Liver (tissue), 9 donors: ENCODE results near the gene EML6. TPM values are rescaled to one million over a fixed set of nuclear protein-coding genes. Genes with fewer than 3 reads are reported as not detected.

Experiments
- DNase-seq: peaks from one replicate; pipeline ENCODE4 v3.0.0-alpha.2; 2017; ENCODE audit warnings: low spot score
- H3K27ac ChIP-seq, 2 donors: one replicate each; pipeline ENCODE4 v1.7.0; 2013; ENCODE audit warnings: inconsistent platforms in 2 of 2, low read length in 2 of 2, control low read depth in 1 of 2, low read depth in 1 of 2, mild to moderate bottlenecking in 1 of 2
- H3K27me3 ChIP-seq, 4 donors: one replicate each; pipeline versions ENCODE4 v1.6.1 to v1.7.0; 2013; ENCODE audit warnings: low read length in 3 of 4, inconsistent platforms in 1 of 4, mild to moderate bottlenecking in 1 of 4, moderate library complexity in 1 of 4; ENCODE audit not compliant: control insufficient read depth in 4 of 4, insufficient read depth in 4 of 4
- H3K36me3 ChIP-seq, 4 donors: one replicate each; pipeline versions ENCODE4 v1.6.1 to v1.7.0; 2013; ENCODE audit warnings: low read length in 3 of 4, mild to moderate bottlenecking in 3 of 4, low read depth in 1 of 4, moderate library complexity in 1 of 4; ENCODE audit not compliant: control insufficient read depth in 4 of 4, insufficient read depth in 3 of 4
- H3K4me1 ChIP-seq, 4 donors: one replicate each; pipeline versions ENCODE4 v1.6.1 to v1.7.0; 2013; ENCODE audit warnings: low read length in 3 of 4, mild to moderate bottlenecking in 3 of 4, moderate library complexity in 1 of 4; ENCODE audit not compliant: control insufficient read depth in 4 of 4, insufficient read depth in 4 of 4
- H3K4me3 ChIP-seq, 3 donors: one replicate each; pipeline versions ENCODE4 v1.6.1 to v1.7.0; 2013; ENCODE audit warnings: low read length in 3 of 3, control low read depth in 1 of 3, low read depth in 1 of 3, mild to moderate bottlenecking in 1 of 3
- H3K9ac ChIP-seq, 2 donors: one replicate each; pipeline ENCODE4 v1.7.0; 2013; ENCODE audit warnings: low read length in 2 of 2, mild to moderate bottlenecking in 2 of 2, moderate library complexity in 2 of 2, control low read depth in 1 of 2, low read depth in 1 of 2
- H3K9me3 ChIP-seq, 4 donors: one replicate each; pipeline versions ENCODE4 v1.6.1 to v1.7.0; 2013; ENCODE audit warnings: low read length in 3 of 4; ENCODE audit not compliant: control insufficient read depth in 4 of 4
- EGR1 ChIP-seq, 2 donors: IDR thresholded peaks; 2 replicates each; pipeline ENCODE4 v1.6.1; 2016 to 2018; ENCODE audit warnings: antibody characterized with exemption in 2 of 2, low read depth in 2 of 2
- FOXA1 ChIP-seq: IDR thresholded peaks from 2 replicates; pipeline ENCODE4 v1.6.1; 2016; ENCODE audit warnings: antibody characterized with exemption
- FOXA2 ChIP-seq: IDR thresholded peaks from 2 replicates; pipeline ENCODE4 v1.6.1; 2016; ENCODE audit warnings: antibody characterized with exemption
- GABPA ChIP-seq, 2 donors: IDR thresholded peaks in 1 of 2; conservative IDR thresholded peaks in 1 of 2; 2 replicates each; pipeline ENCODE4 v1.6.1; 2016; ENCODE audit warnings: antibody characterized with exemption in 2 of 2, mild to moderate bottlenecking in 1 of 2, moderate library complexity in 1 of 2
- HNF4A ChIP-seq, 2 donors: conservative IDR thresholded peaks; 2 replicates each; pipeline ENCODE4 v1.6.1; 2016; ENCODE audit warnings: antibody characterized with exemption in 2 of 2, mild to moderate bottlenecking in 2 of 2
- HNF4G ChIP-seq: IDR thresholded peaks from 2 replicates; pipeline ENCODE4 v1.6.1; 2016; ENCODE audit warnings: antibody characterized with exemption
- JUND ChIP-seq, 2 donors: IDR thresholded peaks; 2 replicates each; pipeline ENCODE4 v1.6.1; 2016; ENCODE audit warnings: antibody characterized with exemption in 2 of 2
- NR2F2 ChIP-seq: IDR thresholded peaks from 2 replicates; pipeline ENCODE4 v1.6.1; 2016; ENCODE audit warnings: antibody characterized with exemption
- RAD21 ChIP-seq, 2 donors: IDR thresholded peaks; 2 replicates each; pipeline ENCODE4 v1.6.1; 2016; ENCODE audit warnings: antibody characterized with exemption in 2 of 2, mild to moderate bottlenecking in 2 of 2
- RXRA ChIP-seq, 2 donors: IDR thresholded peaks; 2 replicates each; pipeline ENCODE4 v1.6.1; 2017 to 2018; ENCODE audit warnings: antibody characterized with exemption in 2 of 2, mild to moderate bottlenecking in 1 of 2
- SP1 ChIP-seq: IDR thresholded peaks from 2 replicates; pipeline ENCODE4 v1.6.1; 2018; ENCODE audit warnings: antibody characterized with exemption, mild to moderate bottlenecking
- TAF1 ChIP-seq: conservative IDR thresholded peaks from 2 replicates; pipeline ENCODE4 v1.6.1; 2016; ENCODE audit warnings: antibody characterized with exemption, mild to moderate bottlenecking
- YY1 ChIP-seq: IDR thresholded peaks from 2 replicates; pipeline ENCODE4 v1.6.1; 2016; ENCODE audit warnings: antibody characterized with exemption, mild to moderate bottlenecking
- WGBS: extraction: QIAGEN DNeasy Blood & Tissue Kit; methylation state at CpG from one replicate; pipeline ENCODE4 v1.1.7; 2013; 5-methylcytosine and 5-hydroxymethylcytosine counted together
- polyA plus RNA-seq, 2 donors: library from polyadenylated mRNA; stranded (reverse) in 1 of 2; unstranded in 1 of 2; fragments of 200-250 nt in 1 of 2; fragments of >200 nt in 1 of 2; fragmentation: Nextera tagmentation in 1 of 2; extraction: Ambion mirVana in 1 of 2; gene quantifications; one replicate each; pipeline versions ENCODE4 v1.2.1 to v1.2.3, GENCODE V29; 2013 to 2015
- total RNA-seq, 2 donors: library from RNA; depleted of rRNA; stranded (reverse); fragments of >200 nt; gene quantifications; one replicate each; pipeline ENCODE4 v1.2.3, GENCODE V29; 2014
- TF ChIP-seq, protein P1 (sequence below): IDR thresholded peaks from 2 replicates; pipeline ENCODE4 v1.6.1; 2016; ENCODE audit warnings: antibody characterized with exemption
- TF ChIP-seq, protein P2 (sequence below): IDR thresholded peaks from 2 replicates; pipeline ENCODE4 v1.6.1; 2016; ENCODE audit warnings: antibody characterized with exemption
- TF ChIP-seq, protein P3 (sequence below): IDR thresholded peaks from 2 replicates; pipeline ENCODE4 v1.6.1; 2016; ENCODE audit warnings: antibody characterized with exemption
- TF ChIP-seq, protein P4 (sequence below): IDR thresholded peaks from 2 replicates; pipeline ENCODE4 v1.6.1; 2016; ENCODE audit warnings: antibody characterized with exemption, mild to moderate bottlenecking
- TF ChIP-seq, protein P5 (sequence below): fragments of 150-350 bp; IDR thresholded peaks from 2 replicates; pipeline ENCODE4 v1.5.1; 2017; ENCODE audit warnings: improper control_type of control experiment, low read depth, low read length; ENCODE audit not compliant: missing input control
- donor health status: healthy.
- donor health status: healthy.
- donor health status: healthy.
- donor health status: healthy.
- donor health status: healthy.

EML6 gene
- total and polyA plus RNA-seq, 4 donors = 0.33 to 3.0 (median 1.4) TPM

DNA sequence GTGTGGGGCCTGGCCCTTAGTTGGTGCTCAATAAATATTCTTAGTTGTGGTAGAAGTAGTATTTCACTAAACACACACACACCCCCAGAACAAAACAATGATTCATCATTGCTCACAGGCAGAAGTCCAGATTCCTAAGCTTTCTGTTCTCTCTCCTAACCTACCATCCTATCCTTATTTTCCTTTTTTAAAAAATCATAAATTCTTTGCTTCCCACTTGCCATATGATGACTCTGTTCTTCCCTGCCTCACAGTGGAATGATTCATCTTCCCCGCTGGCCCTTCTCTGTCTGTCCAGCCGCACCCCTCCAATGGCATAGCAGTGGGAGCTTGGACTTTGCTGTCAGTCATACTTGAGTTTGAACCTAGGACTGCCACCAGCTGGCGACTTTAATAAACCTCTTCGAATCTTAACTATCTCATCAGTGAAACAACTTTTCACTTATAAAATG lies 5.2 kb downstream of the EML6 start:
- Histone ChIP-seq H3K4me3 (no peak overlapping the region), H3K4me1 (peaks cover 5 to 12% (median 8%) of the 10 kb centered on the region in 4 donors), H3K9ac (no peak overlapping the region), H3K36me3 (no peaks in the 10 kb centered on the region), H3K27ac (no peak overlapping the region), H3K9me3 (peaks cover 0 to 1% (median 0%) of the 10 kb centered on the region in 4 donors), H3K27me3 (no peaks in the 10 kb centered on the region)
- no peak for TF ChIP-seq EGR1 (IDR thresholded peaks at IDR 0.05; ENCODE audit: low read depth in 2 of 2)
- TF ChIP-seq FOXA1 = no peak
- TF ChIP-seq, protein P1, sequence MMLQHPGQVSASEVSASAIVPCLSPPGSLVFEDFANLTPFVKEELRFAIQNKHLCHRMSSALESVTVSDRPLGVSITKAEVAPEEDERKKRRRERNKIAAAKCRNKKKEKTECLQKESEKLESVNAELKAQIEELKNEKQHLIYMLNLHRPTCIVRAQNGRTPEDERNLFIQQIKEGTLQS = no peak
- TF ChIP-seq RAD21 (IDR thresholded peaks at IDR 0.05) = no peak
- no peak for TF ChIP-seq FOXA2
- TF ChIP-seq, protein P2, sequence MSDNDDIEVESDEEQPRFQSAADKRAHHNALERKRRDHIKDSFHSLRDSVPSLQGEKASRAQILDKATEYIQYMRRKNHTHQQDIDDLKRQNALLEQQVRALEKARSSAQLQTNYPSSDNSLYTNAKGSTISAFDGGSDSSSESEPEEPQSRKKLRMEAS = no peak
- TF ChIP-seq, protein P3, sequence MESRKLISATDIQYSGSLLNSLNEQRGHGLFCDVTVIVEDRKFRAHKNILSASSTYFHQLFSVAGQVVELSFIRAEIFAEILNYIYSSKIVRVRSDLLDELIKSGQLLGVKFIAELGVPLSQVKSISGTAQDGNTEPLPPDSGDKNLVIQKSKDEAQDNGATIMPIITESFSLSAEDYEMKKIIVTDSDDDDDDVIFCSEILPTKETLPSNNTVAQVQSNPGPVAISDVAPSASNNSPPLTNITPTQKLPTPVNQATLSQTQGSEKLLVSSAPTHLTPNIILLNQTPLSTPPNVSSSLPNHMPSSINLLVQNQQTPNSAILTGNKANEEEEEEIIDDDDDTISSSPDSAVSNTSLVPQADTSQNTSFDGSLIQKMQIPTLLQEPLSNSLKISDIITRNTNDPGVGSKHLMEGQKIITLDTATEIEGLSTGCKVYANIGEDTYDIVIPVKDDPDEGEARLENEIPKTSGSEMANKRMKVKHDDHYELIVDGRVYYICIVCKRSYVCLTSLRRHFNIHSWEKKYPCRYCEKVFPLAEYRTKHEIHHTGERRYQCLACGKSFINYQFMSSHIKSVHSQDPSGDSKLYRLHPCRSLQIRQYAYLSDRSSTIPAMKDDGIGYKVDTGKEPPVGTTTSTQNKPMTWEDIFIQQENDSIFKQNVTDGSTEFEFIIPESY = no peak
- 93% methylated on average over 4 of the region's 4 CpGs for whole genome bisulfite sequencing
- no peak for DNase-seq

DNA sequence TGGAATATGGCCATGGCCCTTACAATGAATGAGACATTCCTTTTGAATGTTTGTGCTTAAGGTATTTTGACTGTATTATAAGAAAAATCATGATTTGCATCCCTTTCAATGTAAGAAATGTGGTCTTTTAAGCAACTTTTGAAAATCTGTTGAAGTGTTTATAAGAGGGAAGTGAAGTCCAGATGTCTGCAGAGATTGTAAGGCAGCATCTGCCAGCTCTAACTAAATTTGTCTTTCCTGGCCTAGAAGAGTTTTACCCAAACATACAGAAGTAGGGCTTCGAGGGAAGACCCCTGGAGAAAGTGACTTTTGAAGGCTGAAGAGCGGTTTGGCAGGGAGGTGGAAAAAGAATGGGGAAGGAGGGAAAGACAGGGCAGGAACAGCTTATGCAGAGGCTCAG lies 12.2 kb downstream of the EML6 start:
- no peaks in the 10 kb centered on the region for H3K27me3 ChIP-seq
- TF ChIP-seq FOXA1 (no peak), GABPA (IDR thresholded peaks at IDR 0.05 in 1 of 2, conservative IDR thresholded peaks at IDR 0.05 in 1 of 2) (no peak), NR2F2 (no peak), RAD21 (IDR thresholded peaks at IDR 0.05) (no peak), TAF1 (no peak), RXRA (IDR thresholded peaks at IDR 0.05) (no peak)
- TF ChIP-seq, protein P4, sequence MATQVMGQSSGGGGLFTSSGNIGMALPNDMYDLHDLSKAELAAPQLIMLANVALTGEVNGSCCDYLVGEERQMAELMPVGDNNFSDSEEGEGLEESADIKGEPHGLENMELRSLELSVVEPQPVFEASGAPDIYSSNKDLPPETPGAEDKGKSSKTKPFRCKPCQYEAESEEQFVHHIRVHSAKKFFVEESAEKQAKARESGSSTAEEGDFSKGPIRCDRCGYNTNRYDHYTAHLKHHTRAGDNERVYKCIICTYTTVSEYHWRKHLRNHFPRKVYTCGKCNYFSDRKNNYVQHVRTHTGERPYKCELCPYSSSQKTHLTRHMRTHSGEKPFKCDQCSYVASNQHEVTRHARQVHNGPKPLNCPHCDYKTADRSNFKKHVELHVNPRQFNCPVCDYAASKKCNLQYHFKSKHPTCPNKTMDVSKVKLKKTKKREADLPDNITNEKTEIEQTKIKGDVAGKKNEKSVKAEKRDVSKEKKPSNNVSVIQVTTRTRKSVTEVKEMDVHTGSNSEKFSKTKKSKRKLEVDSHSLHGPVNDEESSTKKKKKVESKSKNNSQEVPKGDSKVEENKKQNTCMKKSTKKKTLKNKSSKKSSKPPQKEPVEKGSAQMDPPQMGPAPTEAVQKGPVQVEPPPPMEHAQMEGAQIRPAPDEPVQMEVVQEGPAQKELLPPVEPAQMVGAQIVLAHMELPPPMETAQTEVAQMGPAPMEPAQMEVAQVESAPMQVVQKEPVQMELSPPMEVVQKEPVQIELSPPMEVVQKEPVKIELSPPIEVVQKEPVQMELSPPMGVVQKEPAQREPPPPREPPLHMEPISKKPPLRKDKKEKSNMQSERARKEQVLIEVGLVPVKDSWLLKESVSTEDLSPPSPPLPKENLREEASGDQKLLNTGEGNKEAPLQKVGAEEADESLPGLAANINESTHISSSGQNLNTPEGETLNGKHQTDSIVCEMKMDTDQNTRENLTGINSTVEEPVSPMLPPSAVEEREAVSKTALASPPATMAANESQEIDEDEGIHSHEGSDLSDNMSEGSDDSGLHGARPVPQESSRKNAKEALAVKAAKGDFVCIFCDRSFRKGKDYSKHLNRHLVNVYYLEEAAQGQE = no peak
- TF ChIP-seq, protein P1 = no peak
- no peak for DNase-seq
- no peaks in the 10 kb centered on the region for H3K9me3 ChIP-seq
- no peak overlapping the region for H3K27ac ChIP-seq
- H3K4me1 ChIP-seq = no peaks in the 10 kb centered on the region
- no peak overlapping the region for H3K4me3 ChIP-seq
- 67% methylated on average over 2 of the region's 2 CpGs for WGBS
- no peak overlapping the region for H3K9ac ChIP-seq
- H3K36me3 ChIP-seq = no peaks in the 10 kb centered on the region

DNA sequence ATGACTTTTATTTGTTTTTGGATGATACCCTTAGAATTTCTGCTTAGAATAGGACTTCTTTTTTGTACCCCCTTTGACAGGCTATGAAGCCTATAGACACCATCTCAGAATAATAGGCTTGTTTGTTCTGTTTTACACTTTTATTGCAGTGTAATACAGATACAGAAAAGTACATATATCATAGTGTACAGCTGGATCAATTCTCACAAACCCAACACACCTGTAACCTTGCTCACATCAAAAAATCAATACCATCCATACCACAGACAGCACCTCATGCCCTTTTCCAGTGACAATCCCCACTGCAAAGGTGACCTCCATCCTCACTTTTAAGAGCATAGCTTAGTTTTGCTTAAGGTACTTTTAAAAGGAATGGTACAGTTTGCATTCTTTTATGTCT lies 14.8 kb downstream of the EML6 start:
- no peaks in the 10 kb centered on the region for H3K36me3 ChIP-seq
- no peak for DNase-seq

More for the DNA sequence above, 14.8 kb downstream of the EML6 start:
- TF ChIP-seq EGR1 (IDR thresholded peaks at IDR 0.05; ENCODE audit: low read depth in 2 of 2) (no peak), TAF1 (no peak), JUND (IDR thresholded peaks at IDR 0.05) (no peak), SP1 (no peak), GABPA (IDR thresholded peaks at IDR 0.05 in 1 of 2, conservative IDR thresholded peaks at IDR 0.05 in 1 of 2) (no peak), HNF4A (conservative IDR thresholded peaks at IDR 0.05) (no peak), YY1 (no peak), FOXA2 (no peak), FOXA1 (no peak), HNF4G (no peak), RAD21 (IDR thresholded peaks at IDR 0.05) (no peak)
- TF ChIP-seq, protein P5, sequence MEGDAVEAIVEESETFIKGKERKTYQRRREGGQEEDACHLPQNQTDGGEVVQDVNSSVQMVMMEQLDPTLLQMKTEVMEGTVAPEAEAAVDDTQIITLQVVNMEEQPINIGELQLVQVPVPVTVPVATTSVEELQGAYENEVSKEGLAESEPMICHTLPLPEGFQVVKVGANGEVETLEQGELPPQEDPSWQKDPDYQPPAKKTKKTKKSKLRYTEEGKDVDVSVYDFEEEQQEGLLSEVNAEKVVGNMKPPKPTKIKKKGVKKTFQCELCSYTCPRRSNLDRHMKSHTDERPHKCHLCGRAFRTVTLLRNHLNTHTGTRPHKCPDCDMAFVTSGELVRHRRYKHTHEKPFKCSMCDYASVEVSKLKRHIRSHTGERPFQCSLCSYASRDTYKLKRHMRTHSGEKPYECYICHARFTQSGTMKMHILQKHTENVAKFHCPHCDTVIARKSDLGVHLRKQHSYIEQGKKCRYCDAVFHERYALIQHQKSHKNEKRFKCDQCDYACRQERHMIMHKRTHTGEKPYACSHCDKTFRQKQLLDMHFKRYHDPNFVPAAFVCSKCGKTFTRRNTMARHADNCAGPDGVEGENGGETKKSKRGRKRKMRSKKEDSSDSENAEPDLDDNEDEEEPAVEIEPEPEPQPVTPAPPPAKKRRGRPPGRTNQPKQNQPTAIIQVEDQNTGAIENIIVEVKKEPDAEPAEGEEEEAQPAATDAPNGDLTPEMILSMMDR = no peak
- TF ChIP-seq, protein P1 = no peak
- TF ChIP-seq, protein P2 = no peak
- Histone ChIP-seq H3K9ac (no peak overlapping the region), H3K27ac (no peak overlapping the region), H3K4me1 (no peaks in the 10 kb centered on the region), H3K9me3 (no peaks in the 10 kb centered on the region), H3K4me3 (no peak overlapping the region), H3K27me3 (no peaks in the 10 kb centered on the region)
